NOMO-1 treated with dmso at 0.1 percent for 144 hours (cell line): Measurements from ENCODE around the gene OTX1.
"Not testable (repeated sequence)": the region's sequence is repeated elsewhere in the genome, so short reads cannot be mapped to it uniquely, and the experiment has no call there.

Source experiments
- DNase-seq: peaks from one replicate; lab custom pipeline; 2025; ENCODE audit not compliant: unreplicated experiment; lab: John Stamatoyannopoulos, UW

The OTX1 gene

GRCh38 chr2:63050334-63051041 lies at the start of gene OTX1:
Gene OTX1, plus strand, starts transcription at chr2:63050830. Its CDS starts 2,161 bp downstream, at chr2:63052991.
- peak; percentile 81 for DNase-seq

GRCh38 chr2:63001576-63001975 lies 49.1 kb upstream of the OTX1 start:
- DNase-seq = no peak

GRCh38 chr2:63003351-63003750 lies 47.3 kb upstream of the OTX1 start:
- DNase-seq = no peak

- no peak for DNase-seq
Observed at GRCh38 chr2:63007813-63008458, 42.7 kb upstream of the OTX1 start.

- no peak for DNase-seq
Observed at GRCh38 chr2:63008838-63009237, 41.8 kb upstream of the OTX1 start.

- no peak for DNase-seq
Observed at GRCh38 chr2:63009490-63009889, 41.1 kb upstream of the OTX1 start.

GRCh38 chr2:63012541-63012940 lies 38.1 kb upstream of the OTX1 start:
- DNase-seq = no peak

- no peak for DNase-seq
Observed at GRCh38 chr2:63013438-63013837, 37.2 kb upstream of the OTX1 start.

GRCh38 chr2:63015389-63015788 lies 35.2 kb upstream of the OTX1 start:
- DNase-seq = no peak

GRCh38 chr2:63018439-63018838 lies 32.2 kb upstream of the OTX1 start:
- no peak for DNase-seq

- DNase-seq = not testable (repeated sequence)
Observed at GRCh38 chr2:63019686-63020085, 30.9 kb upstream of the OTX1 start.

- DNase-seq = no peak
Observed at GRCh38 chr2:63023444-63023843, 27.2 kb upstream of the OTX1 start.

GRCh38 chr2:63027220-63027619 lies 23.4 kb upstream of the OTX1 start:
- DNase-seq = no peak

GRCh38 chr2:63029058-63029457 lies 21.6 kb upstream of the OTX1 start:
- DNase-seq = no peak

- no peak for DNase-seq
Observed at GRCh38 chr2:63034526-63034925, 16.1 kb upstream of the OTX1 start.

GRCh38 chr2:63035169-63035568 lies 15.5 kb upstream of the OTX1 start:
- DNase-seq = no peak

GRCh38 chr2:63035660-63036059 lies 15.0 kb upstream of the OTX1 start:
- no peak for DNase-seq

GRCh38 chr2:63038034-63038433 lies 12.6 kb upstream of the OTX1 start:
- no peak for DNase-seq

GRCh38 chr2:63040586-63040985 lies 10.0 kb upstream of the OTX1 start:
- no peak for DNase-seq

GRCh38 chr2:63041592-63041991 lies 9.0 kb upstream of the OTX1 start:
- DNase-seq = no peak

GRCh38 chr2:63044362-63045327 lies 6.0 kb upstream of the OTX1 start:
- no peak for DNase-seq

GRCh38 chr2:63046552-63046951 lies 4.1 kb upstream of the OTX1 start:
- DNase-seq = no peak
